Thyroid gland (tissue), 4 donors: ENCODE results near the gene COG2.
"Not testable (repeated sequence)": the region's sequence is repeated elsewhere in the genome, so short reads cannot be mapped to it uniquely, and the experiment has no call there.

Source experiments
- POLR2A ChIP-seq, 2 donors: fragments of 450-650 bp; IDR thresholded peaks; one replicate each; pipeline ENCODE4 v1.6.1; 2017; ENCODE audit warnings: antibody characterized with exemption in 2 of 2, mild to moderate bottlenecking in 2 of 2, moderate library complexity in 1 of 2
- TF ChIP-seq, protein P1 (sequence below), 6 experiments: fragments of 200-600 bp in 3 of 6; fragments of 450-650 bp in 3 of 6; sonication (generic) in 3 of 6; IDR thresholded peaks; one replicate each; pipeline ENCODE4 v1.5.1; 2016 to 2019; ENCODE audit warnings: antibody characterized with exemption in 6 of 6, mild to moderate bottlenecking in 2 of 6, inconsistent platforms in 1 of 6, moderate library complexity in 1 of 6

DNA sequence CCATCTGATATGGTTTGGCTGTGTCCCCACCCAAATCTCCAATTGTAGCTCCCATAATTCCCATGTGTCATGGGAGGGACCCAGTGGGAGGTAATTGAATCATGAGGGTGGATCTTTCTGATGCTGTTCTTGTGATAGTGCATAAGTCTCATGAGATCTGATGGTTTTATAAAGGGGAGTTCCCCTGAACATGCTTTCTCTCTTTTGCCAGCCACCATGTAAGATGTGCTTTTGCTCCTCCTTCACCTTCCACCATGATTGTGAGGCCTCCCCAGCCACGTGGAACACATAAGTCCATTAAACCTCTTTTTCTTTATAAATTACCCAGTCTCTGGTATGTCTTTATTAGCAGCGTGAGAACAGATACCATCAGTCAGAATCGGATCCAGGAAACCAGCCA is 74.2 kb downstream of the COG2 start:
- not testable (repeated sequence) for TF ChIP-seq POLR2A (IDR thresholded peaks at IDR 0.05)
- TF ChIP-seq, protein P1, sequence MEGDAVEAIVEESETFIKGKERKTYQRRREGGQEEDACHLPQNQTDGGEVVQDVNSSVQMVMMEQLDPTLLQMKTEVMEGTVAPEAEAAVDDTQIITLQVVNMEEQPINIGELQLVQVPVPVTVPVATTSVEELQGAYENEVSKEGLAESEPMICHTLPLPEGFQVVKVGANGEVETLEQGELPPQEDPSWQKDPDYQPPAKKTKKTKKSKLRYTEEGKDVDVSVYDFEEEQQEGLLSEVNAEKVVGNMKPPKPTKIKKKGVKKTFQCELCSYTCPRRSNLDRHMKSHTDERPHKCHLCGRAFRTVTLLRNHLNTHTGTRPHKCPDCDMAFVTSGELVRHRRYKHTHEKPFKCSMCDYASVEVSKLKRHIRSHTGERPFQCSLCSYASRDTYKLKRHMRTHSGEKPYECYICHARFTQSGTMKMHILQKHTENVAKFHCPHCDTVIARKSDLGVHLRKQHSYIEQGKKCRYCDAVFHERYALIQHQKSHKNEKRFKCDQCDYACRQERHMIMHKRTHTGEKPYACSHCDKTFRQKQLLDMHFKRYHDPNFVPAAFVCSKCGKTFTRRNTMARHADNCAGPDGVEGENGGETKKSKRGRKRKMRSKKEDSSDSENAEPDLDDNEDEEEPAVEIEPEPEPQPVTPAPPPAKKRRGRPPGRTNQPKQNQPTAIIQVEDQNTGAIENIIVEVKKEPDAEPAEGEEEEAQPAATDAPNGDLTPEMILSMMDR (IDR thresholded peaks at IDR 0.05) = not testable (repeated sequence)
